HCT116 (cell line): ENCODE data around the gene WNT2. TPM values are rescaled to one million over a fixed set of nuclear protein-coding genes. Genes with fewer than 3 reads are reported as not detected.

Source experiments
- ATAC-seq: fragments of 200-7000 bp; cut with Tn5 transposase; 2 replicates; pipeline ENCODE4 v1.9.1; 2020; ENCODE audit warnings: mild to moderate bottlenecking, moderate library complexity
- BruUV-seq: library from RNA; stranded (reverse); fragments of 400-500 nt; replicated peaks from 2 replicates; lab custom pipeline; 2021; lab: Mats Ljungman, UMichigan
- CTCF ChIA-PET: fragments of 300-600 bp; sonication (Branson Sonifier 250); formaldehyde crosslinking; loops from one replicate; lab custom pipeline; 2021; ENCODE audit warnings: antibody characterized with exemption; lab: Charles Lee
- POLR2A ChIA-PET: fragments of 300-600, 350-600 bp; sonication (Branson Sonifier 250); formaldehyde crosslinking; loops from one replicate; lab custom pipeline; 2021; ENCODE audit warnings: antibody characterized with exemption; lab: Charles Lee
- RAD21 ChIA-PET, 2 experiments: fragments of 300-600 bp; sonication (Branson Sonifier 250); formaldehyde crosslinking; loops; one replicate each; lab custom pipeline; 2023; ENCODE audit warnings: low total read pairs in 2 of 2; ENCODE audit not compliant: uncharacterized antibody in 2 of 2, unreplicated experiment in 2 of 2, low non-redundant PET in 1 of 2; lab: Charles Lee
- DNase-seq: peaks from one replicate; pipeline ENCODE4 v3.0.0-alpha.2; 2010; ENCODE audit warnings: low read depth, low spot score
- H2AFZ ChIP-seq: fragments of 200-600 bp; shearing (Covaris generic), sonication (generic); 2 replicates; pipeline ENCODE4 v1.6.1; 2017; ENCODE audit warnings: low read depth, mixed run types, mixed read lengths, antibody characterized with exemption, low read length; ENCODE audit not compliant: poor library complexity, severe bottlenecking
- H3K27ac ChIP-seq: 2 replicates; pipeline ENCODE4 v1.5.1; 2012; ENCODE audit warnings: low read depth, low read length
- H3K27me3 ChIP-seq: fragments of 200-600 bp; sonication (generic); 2 replicates; pipeline ENCODE4 v1.6.1; 2016; ENCODE audit warnings: mixed run types, low read length, mixed read lengths; ENCODE audit not compliant: insufficient read depth
- H3K36me3 ChIP-seq, 2 experiments: fragments of 200-500 bp in 1 of 2; fragments of 200-600 bp in 1 of 2; sonication (Bioruptor generic) in 1 of 2; sonication (generic) in 1 of 2; 2 replicates each; pipeline versions ENCODE4 v1.5.1 to v1.6.1; 2014 to 2016; ENCODE audit warnings: low read length in 2 of 2, inconsistent platforms in 1 of 2, mixed read lengths in 1 of 2, mixed run types in 1 of 2; ENCODE audit not compliant: insufficient read depth in 2 of 2, control insufficient read depth in 1 of 2
- H3K4me1 ChIP-seq, 2 experiments: fragments of 200-600 bp in 1 of 2; sonication (generic) in 1 of 2; 2 replicates each; pipeline versions ENCODE4 v1.5.1 to v1.6.1; 2012 to 2017; ENCODE audit warnings: low read length in 2 of 2, inconsistent platforms in 1 of 2, mild to moderate bottlenecking in 1 of 2, mixed read lengths in 1 of 2, mixed run types in 1 of 2, moderate library complexity in 1 of 2; ENCODE audit not compliant: insufficient read depth in 2 of 2, control insufficient read depth in 1 of 2
- H3K4me2 ChIP-seq: fragments of 200-600 bp; sonication (generic); 2 replicates; pipeline ENCODE4 v1.6.1; 2017; ENCODE audit warnings: mixed run types, low read length, mixed read lengths
- H3K4me3 ChIP-seq, 2 experiments: fragments of 200-600 bp in 1 of 2; sonication (generic) in 1 of 2; replicated peaks in 1 of 2; 2 replicates each; pipeline ENCODE4 v1.5.1; 2011 to 2016; ENCODE audit warnings: low read length in 2 of 2, control low read depth in 1 of 2, low read depth in 1 of 2, mild to moderate bottlenecking in 1 of 2, mixed read lengths in 1 of 2, mixed run types in 1 of 2
- H3K79me2 ChIP-seq: fragments of 200-600 bp; sonication (generic); 2 replicates; pipeline ENCODE4 v1.6.1; 2017; ENCODE audit warnings: mild to moderate bottlenecking, mixed run types, low read length, moderate library complexity, mixed read lengths; ENCODE audit not compliant: insufficient read depth
- H3K9ac ChIP-seq: fragments of 200-600 bp; sonication (generic); 2 replicates; pipeline ENCODE4 v1.6.1; 2016; ENCODE audit warnings: low read length, mixed read lengths
- H3K9me2 ChIP-seq: fragments of 200-600 bp; sonication (generic), shearing (Covaris generic); 2 replicates; pipeline ENCODE4 v1.6.1; 2017; ENCODE audit warnings: mixed run types, mild to moderate bottlenecking, moderate library complexity; ENCODE audit not compliant: insufficient read depth
- H3K9me3 ChIP-seq, 2 experiments: fragments of 200-500 bp in 1 of 2; fragments of 200-600 bp in 1 of 2; sonication (Bioruptor generic) in 1 of 2; sonication (generic) in 1 of 2; 2 replicates each; pipeline ENCODE4 v1.6.1; 2014 to 2017; ENCODE audit warnings: low read length in 2 of 2, mixed read lengths in 2 of 2, inconsistent platforms in 1 of 2, low read depth in 1 of 2, mild to moderate bottlenecking in 1 of 2, mixed run types in 1 of 2, moderate library complexity in 1 of 2; ENCODE audit not compliant: control insufficient read depth in 1 of 2, insufficient read depth in 1 of 2
- H4K20me1 ChIP-seq: fragments of 200-600 bp; sonication (generic), shearing (Covaris generic); 2 replicates; pipeline ENCODE4 v1.6.1; 2017; ENCODE audit warnings: mixed run types, mild to moderate bottlenecking, moderate library complexity; ENCODE audit not compliant: insufficient read depth
- CEBPB ChIP-seq: IDR thresholded peaks from 2 replicates; pipeline ENCODE4 v1.6.1; 2012; ENCODE audit warnings: low read depth
- EGR1 ChIP-seq: IDR thresholded peaks from 2 replicates; pipeline ENCODE4 v1.6.1; 2012; ENCODE audit warnings: low read depth
- ELF1 ChIP-seq: IDR thresholded peaks from 2 replicates; pipeline ENCODE4 v1.6.1; 2012; ENCODE audit warnings: low read depth, borderline replicate concordance
- EZH2phosphoT487 ChIP-seq: fragments of 200-600 bp; IDR thresholded peaks from 2 replicates; pipeline ENCODE4 v1.6.1; 2018; ENCODE audit warnings: antibody characterized with exemption, borderline replicate concordance
- JUND ChIP-seq: IDR thresholded peaks from 2 replicates; pipeline ENCODE4 v1.6.1; 2012
- POLR2A ChIP-seq: IDR thresholded peaks from 2 replicates; pipeline ENCODE4 v1.7.0; 2011; ENCODE audit warnings: borderline replicate concordance; ENCODE audit not compliant: insufficient read depth, insufficient read length; ENCODE audit errors: extremely low read depth
- POLR2AphosphoS5 ChIP-seq: IDR thresholded peaks from 2 replicates; pipeline ENCODE4 v1.6.1; 2011; ENCODE audit warnings: mild to moderate bottlenecking, low read depth, low read length, moderate library complexity
- RAD21 ChIP-seq: IDR thresholded peaks from 2 replicates; pipeline ENCODE4 v1.6.1; 2012; ENCODE audit warnings: low read depth, mild to moderate bottlenecking
- SIN3A ChIP-seq: IDR thresholded peaks from 2 replicates; pipeline ENCODE4 v1.6.1; 2012; ENCODE audit warnings: low read depth
- SP1 ChIP-seq: IDR thresholded peaks from 2 replicates; pipeline ENCODE4 v1.6.1; 2012; ENCODE audit warnings: low read depth
- SRF ChIP-seq: IDR thresholded peaks from 2 replicates; pipeline ENCODE4 v1.6.1; 2012; ENCODE audit warnings: low read depth
- TCF7L2 ChIP-seq: IDR thresholded peaks from 2 replicates; pipeline ENCODE4 v1.7.0; 2011; ENCODE audit warnings: borderline replicate concordance, inconsistent platforms; ENCODE audit not compliant: insufficient read depth, insufficient read length; ENCODE audit errors: extremely low read depth
- YY1 ChIP-seq: IDR thresholded peaks from 2 replicates; pipeline ENCODE4 v1.6.1; 2011; ENCODE audit warnings: low read length, low read depth, moderate library complexity, mild to moderate bottlenecking; ENCODE audit not compliant: insufficient replicate concordance; ENCODE audit errors: extremely low read depth
- ZFX ChIP-seq: fragments of 450-650 bp; IDR thresholded peaks from 2 replicates; pipeline ENCODE4 v1.6.1; 2017
- ZNF274 ChIP-seq: fragments of 200-500 bp; sonication (Bioruptor generic); IDR thresholded peaks from 2 replicates; pipeline ENCODE4 v1.6.1; 2014; ENCODE audit warnings: mild to moderate bottlenecking, low read depth, low read length, inconsistent platforms
- intact Hi-C: fragments of 100-400 bp; cut with micrococcal nuclease; formaldehyde crosslinking; loops from 2 replicates; pipeline ENCODE4 v1.10.0; 2022
- total RNA-seq: library from RNA; stranded (reverse); gene quantifications from one replicate; pipeline ENCODE4 v1.2.1, GENCODE V29; 2021; ENCODE audit not compliant: unreplicated experiment
- TF ChIP-seq, protein P1 (sequence below): IDR thresholded peaks from 2 replicates; pipeline ENCODE4 v1.6.1; 2012
- TF ChIP-seq, protein P2 (sequence below), 3 experiments: fragments of 200-600 bp in 1 of 3; sonication (generic) in 1 of 3; IDR thresholded peaks in 2 of 3; conservative IDR thresholded peaks in 1 of 3; 2 replicates each; pipeline ENCODE4 v1.5.1; 2012 to 2017; ENCODE audit warnings: low read depth in 2 of 3, low read length in 2 of 3, antibody characterized with exemption in 1 of 3, borderline replicate concordance in 1 of 3, control low read depth in 1 of 3, mild to moderate bottlenecking in 1 of 3, mixed read lengths in 1 of 3, mixed run types in 1 of 3, moderate library complexity in 1 of 3; ENCODE audit not compliant: insufficient read depth in 1 of 3
- TF ChIP-seq, protein P3 (sequence below): IDR thresholded peaks from 2 replicates; pipeline ENCODE4 v1.6.1; 2012

WNT2 gene
- total RNA-seq, 1 experiment from 2014 or later: 0.12 TPM

DNA sequence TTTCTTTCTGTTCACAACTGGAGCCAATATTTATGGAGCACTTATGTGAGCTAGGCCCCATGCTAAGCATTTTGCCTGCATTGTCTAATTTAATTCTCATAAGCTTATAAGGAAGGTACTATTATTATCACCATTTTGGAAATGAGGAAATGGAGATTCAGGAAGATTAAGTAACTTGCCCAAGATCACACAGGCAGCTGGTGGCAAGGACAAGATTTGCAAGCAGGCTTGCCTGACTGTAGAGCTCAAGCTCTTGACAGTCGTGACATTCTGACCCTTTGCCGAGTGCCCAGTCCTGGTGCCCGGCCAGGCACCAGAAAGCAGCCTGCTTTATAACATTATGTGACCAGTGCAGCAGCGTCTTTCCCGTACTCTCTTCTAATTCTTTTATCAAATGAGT lies 38.2 kb downstream of the WNT2 start:
- Histone ChIP-seq H3K9ac (no peak overlapping the region), H3K4me2 (no peak overlapping the region), H3K4me1 (peaks cover 0 to 4% of the 10 kb centered on the region in 2 experiments; a peak in 1 of 4 replicates), H4K20me1 (no peaks in the 10 kb centered on the region), H3K79me2 (no peaks in the 10 kb centered on the region), H3K36me3 (no peaks in the 10 kb centered on the region), H3K9me3 (no peaks in the 10 kb centered on the region), H3K9me2 (no peaks in the 10 kb centered on the region), H3K4me3 (no peak overlapping the region), H3K27ac (no peak overlapping the region), H3K27me3 (no peaks in the 10 kb centered on the region), H2AFZ (no peak overlapping the region)
- BruUV-seq: no TSS peak
- TF ChIP-seq RAD21 (no peak), SRF (no peak), TCF7L2 (no peak), YY1 (no peak), JUND (no peak)
- DNase-seq: no peak
- ChIA-PET RAD21 (no interaction called here), POLR2A (no interaction called here), CTCF (no interaction called here)
- intact Hi-C loops: no loop called here
- no peak for ATAC-seq

DNA sequence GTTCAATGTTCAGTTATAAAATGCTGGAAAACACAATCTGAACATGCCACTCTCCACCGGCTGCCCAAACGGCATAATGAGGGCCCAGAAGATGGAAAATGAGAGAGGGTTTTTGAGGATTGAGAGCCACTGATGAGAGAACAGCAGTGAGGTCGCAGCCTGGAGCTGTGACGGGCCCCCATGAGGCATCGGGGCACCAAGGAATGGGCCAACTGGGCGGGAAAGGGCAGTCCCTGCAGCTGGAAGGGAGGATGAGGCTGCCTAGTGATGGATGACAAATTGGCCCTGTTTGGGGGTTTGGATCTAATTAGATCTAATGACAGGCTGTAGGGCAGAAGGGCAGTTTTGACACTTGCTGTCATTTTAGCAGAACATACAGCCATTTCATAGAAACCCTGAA lies 39.1 kb downstream of the WNT2 start:
- Histone ChIP-seq H3K4me2 (no peak overlapping the region), H4K20me1 (no peaks in the 10 kb centered on the region), H3K27ac (no peak overlapping the region), H3K9me3 (no peaks in the 10 kb centered on the region), H3K27me3 (no peaks in the 10 kb centered on the region), H3K79me2 (no peaks in the 10 kb centered on the region), H3K4me1 (peaks cover 0 to 4% of the 10 kb centered on the region in 2 experiments; a peak in 1 of 4 replicates), H3K36me3 (no peaks in the 10 kb centered on the region), H3K9ac (no peak overlapping the region), H3K9me2 (no peaks in the 10 kb centered on the region), H2AFZ (no peak overlapping the region), H3K4me3 (no peak overlapping the region)
- CTCF ChIA-PET: no interaction called here
- DNase-seq: no peak
- ATAC-seq: no peak
- RAD21 ChIA-PET: no interaction called here
- BruUV-seq: no TSS peak
- intact Hi-C loops: no loop called here
- TF ChIP-seq SP1 (no peak), POLR2AphosphoS5 (no peak), POLR2A (no peak), JUND (no peak), SRF (no peak), CEBPB (no peak), ZFX (no peak), SIN3A (no peak), ZNF274 (no peak), EGR1 (no peak), RAD21 (no peak), EZH2phosphoT487 (no peak), TCF7L2 (no peak), ELF1 (no peak)
- TF ChIP-seq, protein P1, sequence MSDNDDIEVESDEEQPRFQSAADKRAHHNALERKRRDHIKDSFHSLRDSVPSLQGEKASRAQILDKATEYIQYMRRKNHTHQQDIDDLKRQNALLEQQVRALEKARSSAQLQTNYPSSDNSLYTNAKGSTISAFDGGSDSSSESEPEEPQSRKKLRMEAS: no peak
- TF ChIP-seq, protein P2, sequence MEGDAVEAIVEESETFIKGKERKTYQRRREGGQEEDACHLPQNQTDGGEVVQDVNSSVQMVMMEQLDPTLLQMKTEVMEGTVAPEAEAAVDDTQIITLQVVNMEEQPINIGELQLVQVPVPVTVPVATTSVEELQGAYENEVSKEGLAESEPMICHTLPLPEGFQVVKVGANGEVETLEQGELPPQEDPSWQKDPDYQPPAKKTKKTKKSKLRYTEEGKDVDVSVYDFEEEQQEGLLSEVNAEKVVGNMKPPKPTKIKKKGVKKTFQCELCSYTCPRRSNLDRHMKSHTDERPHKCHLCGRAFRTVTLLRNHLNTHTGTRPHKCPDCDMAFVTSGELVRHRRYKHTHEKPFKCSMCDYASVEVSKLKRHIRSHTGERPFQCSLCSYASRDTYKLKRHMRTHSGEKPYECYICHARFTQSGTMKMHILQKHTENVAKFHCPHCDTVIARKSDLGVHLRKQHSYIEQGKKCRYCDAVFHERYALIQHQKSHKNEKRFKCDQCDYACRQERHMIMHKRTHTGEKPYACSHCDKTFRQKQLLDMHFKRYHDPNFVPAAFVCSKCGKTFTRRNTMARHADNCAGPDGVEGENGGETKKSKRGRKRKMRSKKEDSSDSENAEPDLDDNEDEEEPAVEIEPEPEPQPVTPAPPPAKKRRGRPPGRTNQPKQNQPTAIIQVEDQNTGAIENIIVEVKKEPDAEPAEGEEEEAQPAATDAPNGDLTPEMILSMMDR (IDR thresholded peaks at IDR 0.05 in 2 of 3, conservative IDR thresholded peaks at IDR 0.05 in 1 of 3; ENCODE audit: borderline replicate concordance in 1 of 3, insufficient read depth in 1 of 3, low read depth in 2 of 3, low read length in 2 of 3): no peak
- TF ChIP-seq, protein P3, sequence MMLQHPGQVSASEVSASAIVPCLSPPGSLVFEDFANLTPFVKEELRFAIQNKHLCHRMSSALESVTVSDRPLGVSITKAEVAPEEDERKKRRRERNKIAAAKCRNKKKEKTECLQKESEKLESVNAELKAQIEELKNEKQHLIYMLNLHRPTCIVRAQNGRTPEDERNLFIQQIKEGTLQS: no peak
- POLR2A ChIA-PET: no interaction called here
